HG02840 (cell line): ENCODE results near the gene RABGAP1L.
"Not testable (repeated sequence)": the region's sequence is repeated elsewhere in the genome, so short reads cannot be mapped to it uniquely, and the experiment has no call there.

Source experiments
- ATAC-seq: cut with Tn5 transposase; IDR thresholded peaks from one replicate; pipeline ENCODE4 v1.9.1; 2021; ENCODE audit warnings: mild to moderate bottlenecking, moderate library complexity, moderate number of reproducible peaks; ENCODE audit not compliant: unreplicated experiment, low FRiP score

Gene RABGAP1L

GRCh38 chr1:174894117-174894762 lies 734.9 kb downstream of the RABGAP1L start:
- no peak for ATAC-seq

DNA sequence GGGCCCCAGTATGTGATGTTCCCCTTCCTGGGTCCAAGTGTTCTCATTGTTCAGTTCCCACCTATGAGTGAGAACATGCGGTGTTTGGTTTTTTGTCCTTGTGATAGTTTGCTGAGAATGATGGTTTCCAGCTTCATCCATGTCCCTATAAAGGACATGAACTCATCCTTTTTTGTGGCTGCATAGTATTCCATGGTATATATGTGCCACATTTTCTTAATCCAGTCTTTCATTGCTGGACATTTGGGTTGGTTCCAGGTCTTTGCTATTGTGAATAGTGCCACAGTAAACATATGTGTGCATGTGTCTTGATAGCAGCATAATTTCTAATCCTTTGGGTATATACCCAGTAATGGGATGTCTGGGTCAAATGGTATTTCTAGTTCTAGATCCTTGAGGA lies 736.3 kb downstream of the RABGAP1L start:
- ATAC-seq, result not testable (repeated sequence)

DNA sequence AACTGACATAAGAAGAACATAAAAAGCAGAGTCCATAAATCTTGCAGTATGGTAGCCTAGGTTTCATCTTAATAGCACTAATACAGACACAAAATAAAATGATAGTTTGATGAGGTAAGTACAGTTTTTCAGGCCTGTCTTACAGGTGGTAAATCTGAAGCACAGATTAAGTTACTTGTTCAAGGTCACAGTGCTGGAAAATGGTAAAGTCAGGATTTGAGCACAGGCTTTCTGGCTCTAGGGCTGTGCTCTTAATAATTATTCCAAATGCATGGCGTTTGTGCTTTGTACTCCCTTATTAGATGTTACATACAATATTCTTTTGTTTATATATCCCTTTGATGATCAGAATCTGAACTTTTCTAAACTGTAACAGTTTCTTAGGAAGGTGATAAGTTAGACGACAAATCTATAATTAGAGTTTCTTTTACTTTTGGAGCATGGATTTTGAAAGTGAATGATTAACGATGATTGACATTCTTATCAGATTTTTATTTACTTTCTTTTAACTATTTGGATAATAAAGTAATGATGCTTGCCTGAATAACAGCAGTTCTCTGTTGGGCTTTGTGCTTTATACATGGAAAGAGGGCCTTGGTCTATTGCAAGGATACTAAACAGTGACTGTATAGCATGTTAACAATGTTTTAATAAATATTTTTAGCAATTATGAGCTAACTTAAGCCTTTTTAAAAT lies 738.9 kb downstream of the RABGAP1L start:
- ATAC-seq, result no peak

DNA sequence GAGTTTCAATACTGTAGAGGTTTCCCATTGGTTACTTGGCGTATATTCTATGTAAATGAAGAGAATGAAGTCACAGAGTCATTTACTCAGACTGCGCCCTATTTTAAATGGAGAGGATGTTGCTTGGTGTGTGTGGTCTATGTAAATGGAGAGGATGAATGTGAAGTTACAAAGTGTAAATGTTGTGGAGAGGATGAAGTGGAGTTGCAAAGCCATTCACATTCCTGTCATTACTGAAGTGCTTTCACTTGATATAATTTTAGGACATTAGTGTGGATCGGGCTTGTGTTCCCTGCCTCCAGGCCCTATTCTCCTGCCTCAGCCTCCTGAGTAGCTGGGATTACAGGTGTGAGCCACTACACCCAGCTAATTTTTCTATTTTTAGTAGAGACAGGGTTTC lies 741.0 kb downstream of the RABGAP1L start:
- no peak for ATAC-seq

GRCh38 chr1:174902531-174903099 lies 743.3 kb downstream of the RABGAP1L start:
- no peak for ATAC-seq

GRCh38 chr1:174911606-174912005 lies 752.3 kb downstream of the RABGAP1L start:
- no peak for ATAC-seq

GRCh38 chr1:174912264-174912663 lies 752.9 kb downstream of the RABGAP1L start:
- ATAC-seq, result no peak

- ATAC-seq, result no peak
Observed at GRCh38 chr1:174913225-174913903, 754.0 kb downstream of the RABGAP1L start.

DNA sequence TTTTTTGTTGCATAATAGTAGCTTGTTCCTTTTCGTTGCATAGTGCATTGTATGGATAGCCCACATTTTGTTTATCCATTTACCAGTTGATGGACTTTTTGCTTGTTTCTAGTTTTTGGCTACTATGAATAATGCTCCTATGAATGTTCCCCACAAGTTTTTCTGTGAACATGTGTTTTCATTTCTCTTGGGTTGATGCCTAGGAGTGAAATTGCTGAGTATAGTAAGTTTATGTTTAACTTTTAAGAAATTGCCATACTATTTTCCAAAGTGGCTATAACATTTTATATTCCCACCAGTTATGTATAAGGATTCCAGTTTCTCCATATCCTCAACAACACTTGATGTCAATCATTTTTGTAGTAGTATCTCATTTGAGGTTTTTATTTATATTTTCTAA lies 755.7 kb downstream of the RABGAP1L start:
- ATAC-seq, result no peak

DNA sequence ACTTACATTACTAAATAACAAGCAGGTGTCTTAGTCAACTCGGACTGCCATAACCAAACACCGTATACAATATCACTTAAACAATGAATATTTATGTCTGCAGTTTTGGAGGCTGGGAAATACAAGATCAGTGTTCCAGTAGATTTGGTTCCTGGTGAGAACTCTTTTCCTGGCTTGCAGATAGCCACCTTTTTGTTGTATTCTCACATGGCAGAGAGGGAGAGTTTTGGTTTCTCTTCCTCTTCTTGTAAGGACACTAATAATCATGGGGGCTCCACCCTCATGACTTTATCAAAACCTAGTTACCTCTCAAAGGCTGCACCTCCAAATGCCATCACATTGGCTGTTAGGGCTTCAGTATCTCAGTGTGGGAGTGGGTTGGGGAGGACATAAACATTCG lies 757.5 kb downstream of the RABGAP1L start:
- ATAC-seq, result no peak

DNA sequence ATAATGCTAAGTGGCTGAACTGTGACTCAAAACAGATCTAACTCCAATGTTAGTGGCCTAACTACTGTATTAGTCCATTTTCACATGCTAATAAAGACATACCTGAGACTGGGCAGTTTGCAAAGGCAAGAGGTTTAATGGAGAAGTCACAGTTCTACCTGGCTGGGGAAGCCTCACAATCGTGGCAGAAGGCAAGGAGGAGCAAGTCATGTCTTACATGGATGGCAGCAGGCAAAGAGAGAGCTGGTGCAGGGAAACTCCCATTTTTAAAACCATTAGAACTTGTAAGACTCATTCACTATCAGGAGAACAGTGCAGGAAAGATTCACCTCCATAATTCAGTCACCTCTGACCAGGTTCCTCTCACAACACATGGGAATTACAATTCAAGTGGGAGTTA lies 760.8 kb downstream of the RABGAP1L start:
- ATAC-seq, result no peak

DNA sequence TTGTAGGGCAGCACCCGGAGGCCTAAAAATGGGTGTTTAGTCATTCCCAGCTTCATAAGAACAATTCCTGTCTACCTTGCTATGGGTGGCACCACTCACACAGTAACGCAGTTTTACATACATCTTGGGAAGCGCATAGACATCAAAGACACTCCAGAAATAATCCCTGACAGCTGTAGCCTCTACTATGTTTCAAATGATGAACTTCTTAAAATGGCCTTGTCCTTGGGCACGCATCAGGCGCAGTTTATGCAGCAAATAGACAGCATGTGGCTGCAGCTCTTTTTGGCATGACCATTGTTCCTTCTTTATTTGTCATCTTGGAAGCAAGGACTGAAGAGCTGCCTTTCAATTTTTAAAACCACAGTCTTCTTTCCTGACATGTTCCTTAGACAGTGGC lies 762.8 kb downstream of the RABGAP1L start:
- ATAC-seq, result no peak

GRCh38 chr1:174923820-174924219 lies 764.5 kb downstream of the RABGAP1L start:
- ATAC-seq, result no peak

DNA sequence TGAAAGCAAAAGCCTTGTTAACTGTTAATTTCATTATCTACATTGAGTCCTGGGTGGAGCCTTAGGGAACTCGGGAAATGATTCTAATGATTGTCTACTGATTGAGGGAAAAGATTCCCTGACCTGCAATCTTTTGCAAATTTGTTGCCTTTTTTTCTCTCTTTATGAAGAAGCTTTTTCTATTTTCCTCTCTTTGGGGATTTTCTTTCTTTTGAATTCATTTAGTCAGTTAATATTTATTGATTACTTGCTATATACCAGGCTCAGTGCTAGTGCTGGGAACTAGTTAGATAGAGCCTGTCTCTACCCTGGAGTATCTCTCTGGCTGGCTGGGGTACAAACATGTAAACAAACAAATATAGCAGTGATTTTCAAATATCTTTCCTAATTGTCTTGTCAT lies 769.2 kb downstream of the RABGAP1L start:
- no peak for ATAC-seq

DNA sequence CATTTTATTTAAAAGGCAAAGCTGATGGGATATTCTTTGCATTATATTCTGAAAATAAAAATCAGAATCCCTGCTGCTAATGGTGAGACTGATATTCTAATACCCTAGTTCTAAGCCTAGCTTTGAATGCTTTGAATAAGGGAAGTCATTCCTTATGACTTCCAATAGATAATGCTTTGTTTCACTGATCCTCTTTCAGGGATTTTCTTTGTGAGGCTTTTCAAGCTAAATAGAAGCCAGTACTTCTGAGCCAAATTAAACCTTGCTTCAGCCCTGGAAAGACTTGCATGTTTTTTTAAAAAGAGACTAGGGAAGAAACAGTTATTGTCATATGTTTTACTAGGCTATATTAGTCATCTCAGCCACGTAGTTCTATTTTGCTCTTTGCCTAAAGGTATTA lies 771.9 kb downstream of the RABGAP1L start:
- no peak for ATAC-seq

DNA sequence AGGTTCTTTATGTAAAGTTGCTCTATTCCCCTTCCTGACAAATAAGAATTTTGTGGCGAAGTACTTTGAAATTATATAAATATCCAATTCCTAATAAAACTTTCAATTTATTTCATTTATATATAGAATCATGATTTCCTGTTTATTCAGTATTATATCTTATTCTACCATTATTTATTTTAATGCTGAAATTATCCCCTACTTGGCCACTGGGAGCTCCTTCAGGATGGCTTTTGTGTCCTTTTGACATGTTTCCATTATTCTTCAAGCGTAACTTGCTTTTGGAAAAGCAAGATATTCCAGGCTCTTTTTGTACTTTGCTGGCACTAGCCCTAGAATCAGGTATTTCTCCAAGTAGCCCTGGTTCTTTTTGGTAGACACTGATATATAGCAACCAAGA lies 773.3 kb downstream of the RABGAP1L start:
- ATAC-seq, result no peak

DNA sequence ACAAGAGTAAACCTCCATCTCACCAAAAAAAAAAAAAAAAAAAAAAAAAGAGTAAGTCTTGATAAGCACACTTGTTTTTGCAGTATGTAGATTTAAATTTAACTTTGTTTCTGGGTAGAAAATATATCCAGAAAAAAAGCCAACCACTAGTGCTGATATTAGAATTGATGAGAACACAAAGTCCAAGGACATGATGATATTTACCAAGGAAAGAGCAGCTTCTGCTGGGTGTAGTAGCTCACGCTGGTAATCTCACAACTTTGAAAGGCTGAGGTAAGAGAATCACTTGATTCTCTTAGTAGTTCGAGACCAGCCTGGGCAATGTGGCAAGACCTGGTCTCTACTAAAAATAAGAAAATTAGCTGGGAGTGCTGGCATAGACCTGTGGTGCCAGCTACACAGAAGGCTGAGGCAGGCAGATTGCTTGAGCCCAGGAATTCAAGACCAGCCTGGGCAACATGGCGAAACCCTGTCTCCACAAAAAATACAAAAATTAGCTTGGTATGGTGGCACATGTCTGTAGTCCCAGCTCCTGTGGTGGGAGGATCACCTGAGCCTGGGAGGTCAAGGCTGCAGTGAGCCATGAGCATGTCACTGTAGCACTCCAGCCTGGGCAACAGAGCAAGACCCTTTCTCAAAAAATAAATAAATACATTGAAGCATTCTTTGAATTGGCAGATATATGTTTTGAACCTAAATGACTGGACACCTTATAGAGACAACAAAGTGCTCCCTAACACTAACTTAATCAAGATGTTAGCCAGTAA lies 776.8 kb downstream of the RABGAP1L start:
- no peak for ATAC-seq

DNA sequence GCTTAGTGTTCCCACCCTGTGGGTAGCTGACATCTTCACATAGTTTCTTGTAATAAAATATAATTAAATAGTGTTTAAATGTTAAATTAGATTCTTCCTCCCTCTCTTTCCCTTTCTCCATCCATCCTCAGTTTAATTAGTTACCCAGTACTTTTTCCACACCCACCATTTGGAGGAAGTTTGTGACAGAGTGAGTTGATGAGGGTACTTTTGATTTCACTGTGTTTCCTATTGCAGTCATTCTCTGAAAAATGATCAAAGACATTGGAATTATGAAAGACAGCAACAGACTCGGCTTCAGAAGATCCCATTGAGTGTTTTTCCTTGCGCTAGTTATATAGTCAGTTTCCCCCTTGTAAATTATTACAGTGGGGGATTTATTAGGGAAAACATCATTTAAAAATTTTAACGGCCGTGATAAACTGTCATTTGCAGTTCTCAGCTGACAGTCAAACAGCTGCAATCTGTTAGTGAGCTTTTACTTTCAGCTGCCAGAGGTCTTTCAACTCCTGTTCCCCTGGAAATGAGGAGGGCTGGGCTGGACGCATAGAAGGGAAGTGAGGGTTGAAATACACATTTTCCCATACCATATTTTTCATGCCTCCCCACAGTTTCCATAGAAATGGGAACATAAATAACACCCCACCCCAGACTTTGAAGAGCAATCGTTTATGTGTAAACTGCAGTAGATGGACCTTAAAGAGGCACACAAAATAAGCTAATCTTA lies 779.1 kb downstream of the RABGAP1L start:
- ATAC-seq, result no peak

DNA sequence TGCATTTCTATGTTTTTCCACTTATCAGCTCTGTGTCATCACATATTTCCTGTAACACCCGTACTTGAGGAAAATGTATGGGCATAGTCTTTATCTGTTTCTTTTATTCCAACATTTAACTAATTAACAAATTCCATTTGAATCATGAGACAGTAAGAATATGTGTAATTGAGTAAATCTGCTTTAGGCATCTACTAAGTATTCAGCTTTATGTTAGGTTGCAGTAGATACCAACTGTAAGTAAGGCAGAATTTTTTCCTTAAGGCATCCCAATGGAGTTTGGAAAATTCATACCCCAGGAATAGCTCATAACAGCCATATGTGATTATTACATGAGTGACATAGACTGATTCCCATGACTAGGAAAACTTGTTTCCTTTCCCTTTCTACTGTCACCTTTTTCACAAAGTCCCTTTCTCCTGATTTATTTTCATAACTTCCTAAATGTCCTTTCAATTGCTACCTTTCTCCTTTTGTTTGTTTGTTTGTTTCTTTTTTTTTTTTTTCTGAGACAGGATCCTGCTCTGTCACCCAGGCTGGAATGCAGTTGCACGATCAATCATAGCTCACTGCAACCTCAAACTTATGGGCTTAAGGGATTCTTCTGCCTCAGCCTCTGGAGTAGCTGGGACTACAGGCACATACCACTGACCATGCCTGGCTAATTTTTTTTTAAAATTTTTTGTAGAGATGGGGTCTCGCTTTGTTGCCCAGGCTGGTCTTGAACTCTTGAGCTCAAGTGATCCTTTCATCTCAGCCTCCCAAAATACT lies 780.6 kb downstream of the RABGAP1L start:
- ATAC-seq, result no peak
